Stimulated activated CD8-positive, alpha-beta memory T cell treated with anti-CD3 and anti-CD28 coated beads, Interleukin-12 subunit alpha, Interleukin-12 subunit beta, amount 100 ng/mL, for 4 hours (primary cell): Measurements from ENCODE around the gene ZNF516.

Experiments
- DNase-seq: peaks from one replicate; pipeline ENCODE4 v3.0.0-alpha.2; 2020; ENCODE audit warnings: low read depth

The ZNF516 gene

DNA sequence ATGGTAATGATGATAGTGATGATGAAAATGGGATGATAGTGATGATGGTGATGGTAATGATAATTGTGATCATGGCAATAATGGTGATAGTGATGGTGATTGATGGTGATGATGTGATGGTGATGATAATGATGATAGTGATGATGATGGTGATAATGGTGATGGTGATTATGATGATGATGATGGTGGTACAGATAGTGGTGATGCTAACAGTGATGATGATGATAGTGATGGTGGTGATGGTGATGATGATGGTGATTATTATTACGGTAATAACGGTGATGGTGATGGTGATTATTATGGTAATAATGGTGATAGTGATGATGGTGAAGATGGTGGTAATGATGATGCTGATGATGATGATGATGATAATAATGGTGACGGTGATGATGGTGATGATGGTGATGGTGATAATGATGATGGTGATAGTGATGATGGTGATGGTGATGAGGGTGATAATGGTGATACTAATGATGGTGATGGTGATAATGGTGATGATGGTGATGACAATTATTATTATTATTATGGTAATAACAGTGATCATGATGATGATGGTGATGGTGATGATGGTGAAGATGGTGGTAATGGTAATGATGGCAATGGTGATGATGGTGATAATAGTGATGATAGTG, 151.0 kb downstream of the ZNF516 start:
- no peak for DNase-seq

DNA sequence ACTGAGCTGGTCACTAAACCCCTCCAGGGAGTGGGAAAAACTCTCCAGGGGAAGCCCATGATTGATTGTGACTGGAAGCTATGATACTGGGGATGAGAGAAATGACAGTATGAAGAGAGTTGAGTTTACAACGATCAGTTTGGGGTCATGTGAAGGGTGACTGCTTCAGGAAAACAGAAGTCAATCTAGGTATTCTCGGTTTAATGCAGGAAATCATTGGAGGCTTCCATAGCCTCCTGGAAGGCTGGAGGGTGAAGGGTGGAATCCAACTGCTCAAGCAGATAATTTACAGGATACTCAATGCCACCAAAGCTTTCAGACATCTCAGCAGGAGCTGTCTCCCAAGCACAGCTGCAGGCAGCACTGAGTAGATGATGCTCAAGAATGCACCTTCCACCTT, 154.6 kb downstream of the ZNF516 start:
- DNase-seq: no peak

DNA sequence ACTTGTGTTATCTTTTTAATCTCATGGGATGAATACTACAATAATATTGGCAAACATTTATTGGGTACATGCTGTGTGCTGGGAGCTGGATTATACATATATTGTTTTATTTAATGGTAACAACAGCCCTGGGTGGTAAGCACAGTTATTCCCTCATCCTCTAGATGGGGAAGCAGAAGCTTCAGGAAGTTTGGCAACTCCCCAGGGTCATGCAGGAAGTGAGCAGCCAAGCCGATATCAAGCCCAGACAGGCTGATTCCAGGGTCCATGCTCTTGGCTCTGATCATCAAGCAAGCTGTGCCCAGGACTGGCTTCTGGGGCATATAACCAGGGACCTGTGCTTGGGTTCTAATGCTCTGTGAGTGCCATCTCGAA, 155.8 kb downstream of the ZNF516 start:
- no peak for DNase-seq

DNA sequence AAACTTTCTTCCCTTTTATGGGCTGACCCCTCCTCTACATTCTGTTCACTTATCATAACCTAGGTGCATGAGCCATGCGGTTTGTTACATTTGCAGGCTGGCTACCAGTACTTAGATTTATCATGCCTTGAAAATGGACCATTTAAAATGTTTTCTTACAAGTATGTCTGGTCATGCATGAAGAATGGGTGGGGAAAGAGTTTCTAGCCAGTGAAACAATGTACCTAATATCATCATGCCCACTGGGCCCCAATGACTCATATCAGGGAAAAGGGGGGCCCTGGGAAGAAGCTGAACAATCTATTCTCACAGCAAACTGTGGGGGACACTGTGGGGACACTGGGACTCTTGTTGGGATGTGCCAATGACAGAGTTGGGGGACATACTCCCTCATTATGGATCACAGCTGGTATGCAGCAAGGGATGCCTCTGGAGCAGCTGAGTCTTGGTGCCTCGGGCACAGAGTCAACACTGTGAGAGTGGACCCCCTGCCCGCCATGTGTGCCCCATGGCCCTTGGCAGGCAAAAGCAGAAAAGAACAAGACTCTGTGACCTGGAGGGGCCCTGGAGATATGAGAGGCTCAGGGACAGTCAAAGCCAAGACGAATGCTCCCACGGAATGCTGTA, 156.3 kb downstream of the ZNF516 start:
- DNase-seq: no peak

DNA sequence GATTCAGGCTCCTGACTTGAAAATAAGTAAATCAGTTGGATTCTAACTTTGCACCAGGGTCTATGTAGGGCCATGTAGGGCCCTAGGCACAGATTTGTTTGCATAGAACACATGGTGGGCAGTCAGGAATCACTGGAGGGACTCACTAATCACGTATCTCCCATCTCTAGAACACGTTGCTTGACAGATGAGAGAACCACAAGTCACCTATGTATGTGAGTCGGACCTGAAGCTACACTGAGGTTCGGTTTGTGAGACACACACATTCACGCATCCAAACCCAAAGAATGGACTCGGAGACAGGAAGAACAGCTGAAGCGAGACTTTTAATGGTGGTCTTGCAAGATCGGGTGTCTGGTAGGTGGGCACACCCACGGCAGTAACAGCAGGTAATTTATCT, 157.0 kb downstream of the ZNF516 start:
- no peak for DNase-seq

DNA sequence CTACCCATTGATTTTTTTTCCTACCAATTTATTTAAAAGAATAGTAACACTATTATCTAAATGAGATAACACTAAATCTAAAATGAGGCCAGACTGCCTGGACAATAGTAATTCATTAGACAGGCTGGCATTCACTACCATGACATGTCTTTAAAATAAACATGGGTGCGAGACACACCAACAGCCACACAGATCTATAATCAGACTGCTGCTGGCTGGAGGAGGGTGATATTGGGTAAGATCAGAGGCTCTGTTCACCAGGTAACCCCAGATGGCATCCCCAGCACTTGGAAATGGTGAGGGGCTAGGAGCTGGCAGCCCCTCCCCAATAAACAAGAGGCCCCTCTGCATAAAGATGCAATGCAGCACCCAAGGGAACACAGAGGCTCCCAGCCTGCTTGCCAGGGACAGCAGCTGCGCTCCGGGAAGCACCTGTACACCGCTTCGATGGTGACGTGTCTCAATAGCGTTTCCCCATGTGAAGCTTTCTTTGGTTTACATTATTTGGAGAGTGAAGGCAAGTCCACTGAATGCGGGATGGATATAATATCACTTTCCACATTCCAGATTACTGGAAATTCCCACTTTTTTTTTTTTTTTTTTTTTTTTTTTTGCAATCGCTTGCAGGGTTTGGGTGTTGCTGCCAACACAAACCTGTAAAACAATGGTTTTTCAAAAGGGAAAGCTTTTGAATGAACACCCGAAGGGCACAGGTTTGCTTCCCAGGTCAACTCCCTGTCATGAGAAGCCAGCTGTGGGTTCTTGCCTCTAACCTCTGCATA, 159.0 kb downstream of the ZNF516 start:
- DNase-seq: no peak

DNA sequence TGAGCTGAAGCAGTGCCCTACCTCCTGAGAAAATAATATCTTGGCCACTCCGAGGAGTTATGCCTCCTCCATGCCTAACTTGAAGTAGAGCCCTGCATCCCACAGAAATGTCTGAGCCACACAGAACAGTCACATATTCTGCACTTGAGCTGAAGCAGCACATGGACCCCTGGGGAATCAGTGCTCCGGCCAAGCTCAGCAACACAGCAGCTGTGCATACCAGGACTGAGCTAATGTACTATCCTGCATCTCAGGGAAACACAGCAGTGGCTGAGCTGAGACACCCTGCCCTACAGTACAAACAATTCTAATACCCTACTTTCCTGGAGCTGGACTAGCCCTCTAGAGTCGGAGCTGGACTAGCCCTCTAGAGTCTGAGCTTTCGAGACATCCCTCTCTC, 166.9 kb downstream of the ZNF516 start:
- DNase-seq: no peak

DNA sequence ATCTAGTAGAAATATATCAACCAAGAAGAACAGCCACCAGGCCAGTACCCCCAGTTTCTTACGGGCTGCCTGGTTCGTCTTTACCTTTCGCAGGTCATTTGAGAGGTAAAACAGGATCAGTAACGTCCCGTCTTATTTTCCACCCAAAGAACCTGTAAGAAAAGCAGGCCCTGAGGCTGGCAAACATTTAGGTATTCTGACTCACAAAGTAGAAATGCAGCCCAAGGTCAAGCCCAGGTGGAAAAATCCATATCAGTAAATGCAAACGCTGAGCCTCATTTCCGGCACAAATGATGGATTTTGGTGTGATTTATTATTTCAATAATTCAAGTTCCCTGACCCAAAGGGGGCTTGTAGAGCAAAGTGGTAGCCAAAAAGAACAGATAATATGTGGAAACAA, 171.2 kb downstream of the ZNF516 start:
- no peak for DNase-seq

DNA sequence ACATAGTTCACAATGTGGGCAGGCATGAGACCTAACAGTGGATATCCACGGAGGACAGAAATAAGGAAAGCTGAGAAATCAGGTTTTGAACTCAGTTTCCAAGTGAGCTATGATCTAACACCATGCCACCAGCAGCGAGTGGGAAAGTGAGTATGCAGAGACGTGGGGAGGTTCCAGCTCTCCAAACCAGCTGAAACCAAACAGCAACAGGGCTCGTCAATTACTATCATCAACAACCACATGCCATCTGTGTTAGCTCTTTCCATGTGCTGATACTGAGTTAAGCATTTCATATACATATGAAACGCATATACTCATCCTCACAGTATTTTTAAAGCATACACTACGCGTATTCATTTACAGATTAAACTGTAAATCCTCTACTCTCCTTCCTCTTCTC, 172.4 kb downstream of the ZNF516 start:
- no peak for DNase-seq

DNA sequence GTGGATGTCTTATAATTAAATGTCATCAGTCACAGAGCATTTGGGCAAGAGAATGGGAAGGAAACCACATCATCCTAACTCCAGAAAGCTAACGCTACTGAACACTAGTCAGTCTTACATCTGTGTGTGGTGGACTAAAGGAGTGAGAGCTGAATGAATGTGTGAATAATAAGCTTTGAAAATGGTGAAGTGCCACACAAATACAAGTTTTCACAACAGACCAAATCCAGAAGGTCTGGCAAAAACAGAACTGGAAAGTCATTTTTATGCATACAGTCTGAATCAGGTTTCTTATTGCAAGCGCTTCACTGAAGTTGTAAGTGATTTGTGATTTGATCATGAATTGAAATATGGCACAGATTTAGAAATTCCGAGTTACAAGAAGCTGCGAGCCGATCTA, 175.7 kb downstream of the ZNF516 start:
- no peak for DNase-seq

DNA sequence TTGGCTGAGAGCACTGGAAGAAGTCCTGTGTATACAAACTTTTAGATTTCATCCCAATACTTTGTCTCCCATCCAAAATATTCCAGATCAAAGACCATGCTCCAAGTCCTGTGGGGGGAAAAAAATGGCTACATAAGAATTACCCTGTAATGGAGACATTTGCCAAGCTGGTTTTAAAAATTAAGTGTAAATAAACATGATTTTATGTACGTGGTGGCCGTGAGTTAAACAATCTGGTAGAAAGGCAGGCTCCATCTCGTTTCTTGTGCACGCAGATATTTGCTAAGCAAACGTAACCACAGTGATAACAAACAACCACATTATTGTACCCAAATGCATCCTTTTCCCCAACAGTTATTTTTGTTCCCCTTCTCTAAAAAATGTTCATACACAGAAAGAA, 176.4 kb downstream of the ZNF516 start:
- no peak for DNase-seq

DNA sequence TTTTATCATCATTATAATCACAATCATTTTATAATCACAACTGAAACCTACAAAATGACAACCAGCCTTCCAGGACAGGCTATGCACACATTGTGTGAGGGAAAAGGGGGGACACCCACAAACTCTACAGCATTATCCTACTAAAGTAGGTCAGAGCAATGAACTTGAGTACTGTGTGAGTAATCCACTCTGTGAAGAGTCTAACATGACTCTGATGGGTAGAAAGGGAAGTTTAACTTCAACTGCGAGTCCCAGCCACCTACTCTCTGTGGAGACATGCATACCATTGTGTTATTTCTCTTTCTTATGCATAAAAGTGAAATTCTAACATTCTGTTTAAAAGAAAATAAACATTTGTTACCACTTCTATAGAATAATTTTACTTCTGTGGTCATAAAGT, 177.9 kb downstream of the ZNF516 start:
- no peak for DNase-seq

DNA sequence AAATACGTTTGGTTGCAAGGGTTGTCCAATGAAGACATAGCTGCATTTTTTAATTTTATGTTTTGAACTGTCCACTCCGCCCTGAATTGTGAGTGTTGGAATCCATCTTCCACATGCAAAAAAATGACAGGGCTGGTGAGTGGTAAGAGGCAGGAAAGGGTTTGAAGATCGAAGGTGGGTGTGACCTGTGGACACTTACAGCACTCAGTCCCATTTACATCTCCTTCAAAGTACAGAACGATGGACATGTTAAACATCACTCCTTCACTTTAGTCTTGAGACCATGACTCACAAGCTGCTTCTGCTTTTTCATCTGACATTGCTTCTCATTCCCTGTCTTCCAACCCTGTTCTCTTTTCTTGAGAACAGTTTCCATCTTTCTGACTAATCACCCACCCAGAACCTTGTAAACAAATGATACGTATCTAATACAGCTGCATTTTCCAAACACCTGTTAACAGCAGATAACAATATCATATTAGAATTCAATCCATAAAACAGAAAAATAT, 179.3 kb downstream of the ZNF516 start:
- DNase-seq: no peak

DNA sequence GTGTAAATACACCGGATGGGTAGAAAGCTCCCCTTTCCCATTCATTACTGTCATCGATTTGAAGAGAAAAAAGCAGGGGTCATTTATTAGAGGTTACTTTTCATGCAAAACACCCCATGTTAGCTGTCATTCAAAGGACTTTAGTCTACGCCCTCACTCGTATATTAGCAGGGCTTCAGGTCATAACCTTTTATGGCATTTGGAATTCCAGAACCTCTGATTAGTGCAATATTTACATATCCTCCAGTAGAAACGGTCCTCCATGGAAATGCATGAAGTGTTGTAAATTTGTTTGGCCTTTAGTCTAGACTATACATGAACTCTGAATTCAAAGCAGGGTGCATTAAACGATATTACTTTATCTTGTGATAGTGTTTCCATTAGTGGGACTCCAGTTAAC, 180.5 kb downstream of the ZNF516 start:
- DNase-seq: no peak

DNA sequence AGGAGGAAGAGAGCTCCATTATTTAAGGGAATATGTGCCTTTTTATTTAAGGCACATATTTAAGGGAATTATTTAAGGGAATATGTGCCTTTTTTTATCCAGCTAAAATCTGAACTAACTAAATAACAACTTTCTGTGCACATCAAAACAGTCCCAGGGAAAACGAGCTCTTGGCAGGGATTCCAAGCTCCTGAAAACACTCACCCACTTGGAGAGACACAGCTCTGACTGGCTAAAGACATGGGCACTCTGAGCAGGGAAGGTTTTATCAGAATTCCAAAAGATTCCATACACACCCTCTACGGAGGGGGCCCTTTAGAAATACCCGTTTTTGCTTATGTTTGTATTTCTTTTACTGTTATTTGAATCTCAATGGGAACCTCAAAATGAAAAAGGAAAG, 181.0 kb downstream of the ZNF516 start:
- no peak for DNase-seq
